ENCODE data around the gene SPATA24. TPM values are rescaled to one million over a fixed set of nuclear protein-coding genes. Genes with fewer than 3 reads are reported as not detected.

The SPATA24 gene
- polyA plus RNA-seq, 2 of the 4 experiments (the other 2 are of a cell fraction): 5.7 to 6.9 TPM

DNA sequence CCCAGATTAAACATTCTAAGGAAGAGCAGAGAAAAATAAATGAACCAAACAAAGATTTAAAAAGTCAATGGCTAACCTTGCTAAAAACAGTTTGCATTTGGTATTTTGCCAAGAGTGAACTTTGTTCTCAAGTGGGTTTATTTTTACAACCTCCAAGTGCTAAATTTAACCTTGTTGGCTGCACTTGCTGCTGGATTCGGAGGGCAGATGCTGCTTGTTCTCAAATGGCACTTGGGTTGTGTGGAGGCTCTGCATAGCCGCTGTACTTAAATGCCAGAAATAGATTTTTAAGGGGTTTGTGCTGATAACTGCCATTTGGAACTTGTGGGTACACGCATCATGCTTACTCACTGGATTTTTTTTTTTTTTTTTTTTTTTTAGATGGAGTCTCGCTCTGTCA lies 13.3 kb upstream of the SPATA24 start (continued):
- TF ChIP-seq, protein P1, sequence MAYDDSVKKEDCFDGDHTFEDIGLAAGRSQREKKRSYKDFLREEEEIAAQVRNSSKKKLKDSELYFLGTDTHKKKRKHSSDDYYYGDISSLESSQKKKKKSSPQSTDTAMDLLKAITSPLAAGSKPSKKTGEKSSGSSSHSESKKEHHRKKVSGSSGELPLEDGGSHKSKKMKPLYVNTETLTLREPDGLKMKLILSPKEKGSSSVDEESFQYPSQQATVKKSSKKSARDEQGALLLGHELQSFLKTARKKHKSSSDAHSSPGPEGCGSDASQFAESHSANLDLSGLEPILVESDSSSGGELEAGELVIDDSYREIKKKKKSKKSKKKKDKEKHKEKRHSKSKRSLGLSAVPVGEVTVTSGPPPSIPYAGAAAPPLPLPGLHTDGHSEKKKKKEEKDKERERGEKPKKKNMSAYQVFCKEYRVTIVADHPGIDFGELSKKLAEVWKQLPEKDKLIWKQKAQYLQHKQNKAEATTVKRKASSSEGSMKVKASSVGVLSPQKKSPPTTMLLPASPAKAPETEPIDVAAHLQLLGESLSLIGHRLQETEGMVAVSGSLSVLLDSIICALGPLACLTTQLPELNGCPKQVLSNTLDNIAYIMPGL (CRISPR knock-in tag; IDR thresholded peaks at IDR 0.05; ENCODE audit: borderline replicate concordance): no peak
- TF ChIP-seq POLR2AphosphoS2 (conservative IDR thresholded peaks at IDR 0.05; ENCODE audit: low read length): no peak
- TF ChIP-seq CEBPB (IDR thresholded peaks at IDR 0.05): no peak
- TF ChIP-seq, protein P2, sequence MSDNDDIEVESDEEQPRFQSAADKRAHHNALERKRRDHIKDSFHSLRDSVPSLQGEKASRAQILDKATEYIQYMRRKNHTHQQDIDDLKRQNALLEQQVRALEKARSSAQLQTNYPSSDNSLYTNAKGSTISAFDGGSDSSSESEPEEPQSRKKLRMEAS (IDR thresholded peaks at IDR 0.05): no peak
- no peak for TF ChIP-seq HEYL (CRISPR knock-in tag; IDR thresholded peaks at IDR 0.05)
- TF ChIP-seq FOXS1 (CRISPR knock-in tag; IDR thresholded peaks at IDR 0.05): no peak
- no peak for TF ChIP-seq RFX5 (IDR thresholded peaks at IDR 0.05)

DNA sequence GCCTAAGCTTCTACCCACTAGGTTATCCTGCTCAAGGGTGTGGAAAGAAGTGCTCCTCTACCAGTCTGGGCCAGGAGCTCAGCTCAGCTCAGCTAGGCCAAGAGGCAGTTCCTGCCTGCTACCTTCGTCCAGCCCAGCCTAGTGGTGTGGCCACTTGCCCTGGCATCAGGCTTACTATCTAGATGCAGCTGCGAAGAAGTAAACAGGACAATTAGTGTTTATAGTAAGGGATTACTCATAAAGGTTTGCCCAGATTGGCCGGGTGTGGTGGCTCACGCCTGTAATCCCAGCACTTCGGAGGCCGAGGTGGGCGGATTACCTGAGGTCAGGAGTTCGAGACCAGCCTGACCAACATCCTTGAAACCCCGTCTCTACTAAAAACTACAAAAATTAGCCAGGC lies 12.8 kb upstream of the SPATA24 start:
- CTCF ChIA-PET: interaction anchor here (13.8 kb wide), 1 partner anchor 101 kb away, joined by 392 read pairs; no protein-coding TSS in a partner anchor
- no peak for TF ChIP-seq ESRRA (IDR thresholded peaks at IDR 0.05; ENCODE audit: borderline replicate concordance, low read length)
- no peak for TF ChIP-seq HOXB13 (CRISPR knock-in tag; IDR thresholded peaks at IDR 0.05; ENCODE audit: low read depth)
- TF ChIP-seq ZC3H11A (IDR thresholded peaks at IDR 0.05): no peak
- no peak for TF ChIP-seq NR3C1 (IDR thresholded peaks at IDR 0.05)
- no peak for TF ChIP-seq HEYL (CRISPR knock-in tag; IDR thresholded peaks at IDR 0.05)
- TF ChIP-seq NFE2L2 (conservative IDR thresholded peaks at IDR 0.05; ENCODE audit: low read length): no peak
- no peak for TF ChIP-seq FOSL2 (IDR thresholded peaks at IDR 0.05)
- TF ChIP-seq FOSL2 (CRISPR knock-in tag; IDR thresholded peaks at IDR 0.05): no peak
- no peak for TF ChIP-seq HOXB5 (CRISPR knock-in tag; IDR thresholded peaks at IDR 0.05)
- TF ChIP-seq, protein P3, sequence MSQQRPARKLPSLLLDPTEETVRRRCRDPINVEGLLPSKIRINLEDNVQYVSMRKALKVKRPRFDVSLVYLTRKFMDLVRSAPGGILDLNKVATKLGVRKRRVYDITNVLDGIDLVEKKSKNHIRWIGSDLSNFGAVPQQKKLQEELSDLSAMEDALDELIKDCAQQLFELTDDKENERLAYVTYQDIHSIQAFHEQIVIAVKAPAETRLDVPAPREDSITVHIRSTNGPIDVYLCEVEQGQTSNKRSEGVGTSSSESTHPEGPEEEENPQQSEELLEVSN (IDR thresholded peaks at IDR 0.05; ENCODE audit: borderline replicate concordance, low read depth): no peak
- no peak for TF ChIP-seq GATA3 (IDR thresholded peaks at IDR 0.05; ENCODE audit: borderline replicate concordance)
- TF ChIP-seq ZFP36 (IDR thresholded peaks at IDR 0.05; ENCODE audit: borderline replicate concordance, partially characterized antibody): no peak
- TF ChIP-seq EHF (CRISPR knock-in tag; IDR thresholded peaks at IDR 0.05): no peak
- no peak for TF ChIP-seq FOXS1 (CRISPR knock-in tag; IDR thresholded peaks at IDR 0.05)
- no peak for TF ChIP-seq RFX5 (IDR thresholded peaks at IDR 0.05)
- no peak for TF ChIP-seq KDM5A (IDR thresholded peaks at IDR 0.05)
- no peak for ATAC-seq
- H3K4me1 ChIP-seq: no peaks in the 10 kb centered on the region
- H3K4me3 ChIP-seq: no peak overlapping the region
- no peak overlapping the region for H3K4me2 ChIP-seq
- WGBS (ENCODE audit: missing lambda C conversion rate): 92% methylated on average over 9 of the region's 9 CpGs
- FAIRE-seq: no peak
- no peaks in the 10 kb centered on the region for H3K9me3 ChIP-seq
- POLR2A ChIA-PET: no interaction called here
- no peak overlapping the region for H3K27ac ChIP-seq
- DNase-seq (ENCODE audit: low read depth in 1 of 2, low spot score in 1 of 2): no peak

DNA sequence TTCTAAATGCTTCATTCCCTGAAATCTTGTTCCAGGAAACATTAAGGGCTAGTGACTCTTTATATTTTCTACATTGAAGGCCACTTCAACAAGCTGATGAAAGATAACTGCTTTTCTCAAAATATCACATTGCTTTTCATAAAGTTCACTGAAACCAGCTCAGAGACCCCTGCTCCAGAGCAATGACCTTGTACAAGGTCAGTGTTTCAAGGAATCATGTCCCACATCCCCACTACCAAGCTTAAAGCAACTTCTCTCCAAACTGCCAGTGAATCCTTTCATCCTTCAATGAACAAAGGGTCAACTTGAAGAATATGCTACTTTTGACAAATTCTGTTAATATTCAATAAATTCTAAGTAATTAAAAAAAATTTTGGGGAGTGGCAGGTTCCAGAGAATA lies 12.0 kb upstream of the SPATA24 start:
- FAIRE-seq (no peak), ATAC-seq (no peak), DNase-seq (ENCODE audit: low read depth in 1 of 2, low spot score in 1 of 2) (no peak)
- ChIA-PET POLR2A (no interaction called here), CTCF (interaction anchor here (0.6 to 13.8 kb wide), 3 partner anchors 9 to 1237 kb away, joined by 3 to 392 read pairs (median 4); no protein-coding TSS in a partner anchor)
- H3K4me1 ChIP-seq: no peaks in the 10 kb centered on the region
- H3K27ac ChIP-seq: no peak overlapping the region
- no peak overlapping the region for H3K4me3 ChIP-seq
- no peak overlapping the region for H3K4me2 ChIP-seq
- H3K9me3 ChIP-seq: no peaks in the 10 kb centered on the region
- TF ChIP-seq RARB (CRISPR knock-in tag; IDR thresholded peaks at IDR 0.05) (no peak), RFX5 (IDR thresholded peaks at IDR 0.05) (no peak), ZNF302 (CRISPR knock-in tag; IDR thresholded peaks at IDR 0.05) (no peak), CBX8 (IDR thresholded peaks at IDR 0.05) (no peak), KDM5A (IDR thresholded peaks at IDR 0.05) (no peak), TFCP2L1 (CRISPR knock-in tag; IDR thresholded peaks at IDR 0.05) (no peak), ESRRA (IDR thresholded peaks at IDR 0.05; ENCODE audit: borderline replicate concordance, low read length) (no peak), CHD4 (IDR thresholded peaks at IDR 0.05; ENCODE audit: borderline replicate concordance) (no peak), RAD21 (conservative IDR thresholded peaks at IDR 0.05 in 1 of 2, IDR thresholded peaks at IDR 0.05 in 1 of 2) (no peak), CBX2 (IDR thresholded peaks at IDR 0.05; ENCODE audit: borderline replicate concordance, low read depth) (no peak), GATA3 (IDR thresholded peaks at IDR 0.05; ENCODE audit: borderline replicate concordance) (no peak), HOXB5 (CRISPR knock-in tag; IDR thresholded peaks at IDR 0.05) (no peak), JUN (IDR thresholded peaks at IDR 0.05) (no peak), MAFK (IDR thresholded peaks at IDR 0.05; ENCODE audit: partially characterized antibody) (no peak)
- TF ChIP-seq, protein P4, sequence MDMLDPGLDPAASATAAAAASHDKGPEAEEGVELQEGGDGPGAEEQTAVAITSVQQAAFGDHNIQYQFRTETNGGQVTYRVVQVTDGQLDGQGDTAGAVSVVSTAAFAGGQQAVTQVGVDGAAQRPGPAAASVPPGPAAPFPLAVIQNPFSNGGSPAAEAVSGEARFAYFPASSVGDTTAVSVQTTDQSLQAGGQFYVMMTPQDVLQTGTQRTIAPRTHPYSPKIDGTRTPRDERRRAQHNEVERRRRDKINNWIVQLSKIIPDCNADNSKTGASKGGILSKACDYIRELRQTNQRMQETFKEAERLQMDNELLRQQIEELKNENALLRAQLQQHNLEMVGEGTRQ (IDR thresholded peaks at IDR 0.05): no peak
- TF ChIP-seq, protein P5, sequence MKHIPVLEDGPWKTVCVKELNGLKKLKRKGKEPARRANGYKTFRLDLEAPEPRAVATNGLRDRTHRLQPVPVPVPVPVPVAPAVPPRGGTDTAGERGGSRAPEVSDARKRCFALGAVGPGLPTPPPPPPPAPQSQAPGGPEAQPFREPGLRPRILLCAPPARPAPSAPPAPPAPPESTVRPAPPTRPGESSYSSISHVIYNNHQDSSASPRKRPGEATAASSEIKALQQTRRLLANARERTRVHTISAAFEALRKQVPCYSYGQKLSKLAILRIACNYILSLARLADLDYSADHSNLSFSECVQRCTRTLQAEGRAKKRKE (CRISPR knock-in tag; IDR thresholded peaks at IDR 0.05; ENCODE audit: low read depth): no peak
- TF ChIP-seq, protein P6, sequence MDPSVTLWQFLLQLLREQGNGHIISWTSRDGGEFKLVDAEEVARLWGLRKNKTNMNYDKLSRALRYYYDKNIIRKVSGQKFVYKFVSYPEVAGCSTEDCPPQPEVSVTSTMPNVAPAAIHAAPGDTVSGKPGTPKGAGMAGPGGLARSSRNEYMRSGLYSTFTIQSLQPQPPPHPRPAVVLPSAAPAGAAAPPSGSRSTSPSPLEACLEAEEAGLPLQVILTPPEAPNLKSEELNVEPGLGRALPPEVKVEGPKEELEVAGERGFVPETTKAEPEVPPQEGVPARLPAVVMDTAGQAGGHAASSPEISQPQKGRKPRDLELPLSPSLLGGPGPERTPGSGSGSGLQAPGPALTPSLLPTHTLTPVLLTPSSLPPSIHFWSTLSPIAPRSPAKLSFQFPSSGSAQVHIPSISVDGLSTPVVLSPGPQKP (IDR thresholded peaks at IDR 0.05; ENCODE audit: low read depth, low read length): no peak
